Panc1 (cell line): ENCODE results near the gene RAP1GDS1.

Source experiments
- CTCF ChIP-seq: fragments of 450-650 bp; IDR thresholded peaks from 2 replicates; pipeline ENCODE4 v1.5.1; 2017; ENCODE audit warnings: mild to moderate bottlenecking
- POLR2AphosphoS5 ChIP-seq: IDR thresholded peaks from 2 replicates; pipeline ENCODE4 v1.6.1; 2012; ENCODE audit warnings: mild to moderate bottlenecking, low read depth, low read length, moderate library complexity
- TCF7L2 ChIP-seq: IDR thresholded peaks from 2 replicates; pipeline ENCODE4 v1.6.1; 2011; ENCODE audit warnings: mild to moderate bottlenecking, low read depth, low read length, inconsistent platforms
- TF ChIP-seq, protein P1 (sequence below), 2 experiments: IDR thresholded peaks; 2 replicates each; pipeline ENCODE4 v1.6.1; 2011 to 2012; ENCODE audit warnings: low read depth in 2 of 2, control low read depth in 1 of 2, low read length in 1 of 2, mild to moderate bottlenecking in 1 of 2, moderate library complexity in 1 of 2; ENCODE audit not compliant: insufficient read depth in 1 of 2

GRCh38 chr4:98448908-98449307, 187.7 kb downstream of the RAP1GDS1 start:
- TF ChIP-seq TCF7L2: no peak
- no peak for TF ChIP-seq CTCF
- TF ChIP-seq POLR2AphosphoS5: no peak
- TF ChIP-seq, protein P1, sequence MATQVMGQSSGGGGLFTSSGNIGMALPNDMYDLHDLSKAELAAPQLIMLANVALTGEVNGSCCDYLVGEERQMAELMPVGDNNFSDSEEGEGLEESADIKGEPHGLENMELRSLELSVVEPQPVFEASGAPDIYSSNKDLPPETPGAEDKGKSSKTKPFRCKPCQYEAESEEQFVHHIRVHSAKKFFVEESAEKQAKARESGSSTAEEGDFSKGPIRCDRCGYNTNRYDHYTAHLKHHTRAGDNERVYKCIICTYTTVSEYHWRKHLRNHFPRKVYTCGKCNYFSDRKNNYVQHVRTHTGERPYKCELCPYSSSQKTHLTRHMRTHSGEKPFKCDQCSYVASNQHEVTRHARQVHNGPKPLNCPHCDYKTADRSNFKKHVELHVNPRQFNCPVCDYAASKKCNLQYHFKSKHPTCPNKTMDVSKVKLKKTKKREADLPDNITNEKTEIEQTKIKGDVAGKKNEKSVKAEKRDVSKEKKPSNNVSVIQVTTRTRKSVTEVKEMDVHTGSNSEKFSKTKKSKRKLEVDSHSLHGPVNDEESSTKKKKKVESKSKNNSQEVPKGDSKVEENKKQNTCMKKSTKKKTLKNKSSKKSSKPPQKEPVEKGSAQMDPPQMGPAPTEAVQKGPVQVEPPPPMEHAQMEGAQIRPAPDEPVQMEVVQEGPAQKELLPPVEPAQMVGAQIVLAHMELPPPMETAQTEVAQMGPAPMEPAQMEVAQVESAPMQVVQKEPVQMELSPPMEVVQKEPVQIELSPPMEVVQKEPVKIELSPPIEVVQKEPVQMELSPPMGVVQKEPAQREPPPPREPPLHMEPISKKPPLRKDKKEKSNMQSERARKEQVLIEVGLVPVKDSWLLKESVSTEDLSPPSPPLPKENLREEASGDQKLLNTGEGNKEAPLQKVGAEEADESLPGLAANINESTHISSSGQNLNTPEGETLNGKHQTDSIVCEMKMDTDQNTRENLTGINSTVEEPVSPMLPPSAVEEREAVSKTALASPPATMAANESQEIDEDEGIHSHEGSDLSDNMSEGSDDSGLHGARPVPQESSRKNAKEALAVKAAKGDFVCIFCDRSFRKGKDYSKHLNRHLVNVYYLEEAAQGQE (IDR thresholded peaks at IDR 0.05; ENCODE audit: insufficient read depth in 1 of 2, low read depth in 2 of 2, low read length in 1 of 2): no peak
